ENCODE measurements around the gene ALOX5.

DNA sequence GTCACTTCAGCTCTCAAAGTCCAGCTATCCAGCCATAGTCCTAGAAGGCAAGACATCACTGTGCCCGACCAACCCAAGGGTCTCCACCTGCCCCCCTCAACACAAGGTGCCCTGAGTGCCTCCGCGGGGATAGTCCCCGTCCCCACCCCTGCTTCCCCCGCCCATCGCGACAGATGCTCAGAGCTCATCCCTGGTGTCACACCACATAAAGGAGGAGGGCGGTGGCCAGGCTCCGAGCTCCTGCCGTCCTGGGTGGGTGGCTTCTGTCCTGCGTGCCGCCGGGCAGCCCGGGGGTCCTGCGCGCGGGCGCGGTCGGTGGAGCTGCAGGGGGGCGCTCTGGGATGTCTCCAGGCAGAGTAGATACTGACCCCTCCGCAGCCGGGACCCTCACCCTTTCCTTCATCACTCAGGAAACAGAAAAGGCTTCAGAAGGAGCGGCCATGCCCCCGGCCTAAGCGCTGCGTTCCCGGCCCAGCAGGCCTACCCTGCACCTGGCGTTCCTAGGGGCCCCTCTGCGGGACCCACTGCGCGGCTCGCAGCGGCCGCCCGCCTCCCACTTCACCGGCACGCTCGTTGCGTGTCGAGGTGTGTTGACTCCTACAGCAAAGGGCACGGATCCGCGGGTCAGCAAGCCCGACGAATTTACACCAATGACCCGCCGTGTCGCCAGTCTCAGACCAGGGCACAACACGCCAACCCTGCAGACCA is 53.4 kb downstream of the ALOX5 start:
- TF ChIP-seq REST (IDR thresholded peaks at IDR 0.05; ENCODE audit: unreplicated experiment), result no peak
- no peak for TF ChIP-seq CTCF (conservative IDR thresholded peaks at IDR 0.05; ENCODE audit: low read depth in 2 of 2)
- TF ChIP-seq EZH2 (IDR thresholded peaks at IDR 0.05; ENCODE audit: low read depth, unreplicated experiment), result no peak
- TF ChIP-seq JUNB (IDR thresholded peaks at IDR 0.05; ENCODE audit: unreplicated experiment), result no peak
- no peak for TF ChIP-seq POLR2AphosphoS5 (IDR thresholded peaks at IDR 0.05; ENCODE audit: low read depth)
- TF ChIP-seq ETS1 (IDR thresholded peaks at IDR 0.05), result no peak
- TF ChIP-seq CREB1 (CRISPR knock-in tag; IDR thresholded peaks at IDR 0.05; ENCODE audit: low read depth), result no peak
- no peak for TF ChIP-seq EZH2phosphoT487 (IDR thresholded peaks at IDR 0.05; ENCODE audit: unreplicated experiment)

Measured in GM23338 (cell line).